Brain microvascular endothelial cell (primary cell): ENCODE results near the gene CDC7.
"Not testable (repeated sequence)": the region's sequence is repeated elsewhere in the genome, so short reads cannot be mapped to it uniquely, and the experiment has no call there.

Source experiments
- DNase-seq: peaks from one replicate; pipeline ENCODE4 v3.0.0-alpha.2; 2020
- H3K27ac ChIP-seq: fragments of 250-450 bp; sonication (Bioruptor Pico); 2 replicates; pipeline ENCODE4 v1.5.1; 2020; ENCODE audit warnings: mild to moderate bottlenecking, moderate library complexity
- H3K27me3 ChIP-seq: fragments of 250-450 bp; sonication (Bioruptor Pico); replicated peaks from 2 replicates; pipeline ENCODE4 v1.5.1; 2020; ENCODE audit warnings: mild to moderate bottlenecking
- H3K36me3 ChIP-seq: fragments of 250-450 bp; sonication (Bioruptor Pico); replicated peaks from 2 replicates; pipeline ENCODE4 v1.5.1; 2020; ENCODE audit warnings: mild to moderate bottlenecking
- H3K4me3 ChIP-seq: 2 replicates; pipeline ENCODE4 v1.5.1; 2011; ENCODE audit warnings: low read depth, mild to moderate bottlenecking, control low read depth, low read length, moderate library complexity
- CTCF ChIP-seq: IDR thresholded peaks from 2 replicates; pipeline ENCODE4 v1.5.1; 2011; ENCODE audit warnings: low read depth, mild to moderate bottlenecking, moderate library complexity, low read length, control low read depth, inconsistent platforms; ENCODE audit errors: missing control alignments
- in situ Hi-C: cut with HindIII; loops from 2 replicates; pipeline ENCODE4 v1.10.0; 2017; ENCODE audit warnings: low sequenced_read_pairs, low pct_ligation_motif_present

Gene CDC7

GRCh38 chr1:91513160-91513559 lies 12.5 kb downstream of the CDC7 start:
- in situ Hi-C loops = no loop called here
- H3K4me3 ChIP-seq = no peak overlapping the region
- H3K27me3 ChIP-seq = no peaks in the 10 kb centered on the region
- peak; percentile 25 for TF ChIP-seq CTCF
- no peak for DNase-seq
- H3K27ac ChIP-seq = no peak overlapping the region
- H3K36me3 ChIP-seq = no peaks in the 10 kb centered on the region

- no peak for DNase-seq
- no peaks in the 10 kb centered on the region for H3K36me3 ChIP-seq
- in situ Hi-C loops = no loop called here
- TF ChIP-seq CTCF = no peak
- H3K27me3 ChIP-seq = no peaks in the 10 kb centered on the region
- no peak overlapping the region for H3K27ac ChIP-seq
- no peak overlapping the region for H3K4me3 ChIP-seq
Observed at GRCh38 chr1:91513706-91514105, 13.1 kb downstream of the CDC7 start.

GRCh38 chr1:91515994-91516393 lies 15.3 kb downstream of the CDC7 start:
- Histone ChIP-seq H3K27me3 (no peaks in the 10 kb centered on the region), H3K27ac (no peak overlapping the region), H3K36me3 (no peaks in the 10 kb centered on the region), H3K4me3 (no peak overlapping the region)
- no peak for DNase-seq
- in situ Hi-C loops = no loop called here
- no peak for TF ChIP-seq CTCF

GRCh38 chr1:91516605-91517004 lies 16.0 kb downstream of the CDC7 start:
- in situ Hi-C loops, H3K27me3 ChIP-seq, H3K36me3 ChIP-seq, DNase-seq, H3K4me3 ChIP-seq, H3K27ac ChIP-seq: not testable (repeated sequence)

- H3K4me3 ChIP-seq, H3K36me3 ChIP-seq, in situ Hi-C loops, H3K27me3 ChIP-seq, DNase-seq, H3K27ac ChIP-seq: not testable (repeated sequence)
Observed at GRCh38 chr1:91519167-91519566, 18.5 kb downstream of the CDC7 start.

GRCh38 chr1:91520942-91521507 lies 20.4 kb downstream of the CDC7 start:
- H3K27me3 ChIP-seq = no peaks in the 10 kb centered on the region
- no peak overlapping the region for H3K27ac ChIP-seq
- TF ChIP-seq CTCF = no peak
- no peak for DNase-seq
- no peak overlapping the region for H3K4me3 ChIP-seq
- in situ Hi-C loops = no loop called here
- H3K36me3 ChIP-seq = no peaks in the 10 kb centered on the region

GRCh38 chr1:91523482-91523881 lies 22.8 kb downstream of the CDC7 start:
- no peak for DNase-seq
- in situ Hi-C loops = no loop called here
- H3K27ac ChIP-seq = no peak overlapping the region
- H3K36me3 ChIP-seq = no peaks in the 10 kb centered on the region
- no peak overlapping the region for H3K4me3 ChIP-seq
- no peak for TF ChIP-seq CTCF
- H3K27me3 ChIP-seq = no peaks in the 10 kb centered on the region
